Measurements from ENCODE around the gene ITGA7.

The ITGA7 gene

DNA sequence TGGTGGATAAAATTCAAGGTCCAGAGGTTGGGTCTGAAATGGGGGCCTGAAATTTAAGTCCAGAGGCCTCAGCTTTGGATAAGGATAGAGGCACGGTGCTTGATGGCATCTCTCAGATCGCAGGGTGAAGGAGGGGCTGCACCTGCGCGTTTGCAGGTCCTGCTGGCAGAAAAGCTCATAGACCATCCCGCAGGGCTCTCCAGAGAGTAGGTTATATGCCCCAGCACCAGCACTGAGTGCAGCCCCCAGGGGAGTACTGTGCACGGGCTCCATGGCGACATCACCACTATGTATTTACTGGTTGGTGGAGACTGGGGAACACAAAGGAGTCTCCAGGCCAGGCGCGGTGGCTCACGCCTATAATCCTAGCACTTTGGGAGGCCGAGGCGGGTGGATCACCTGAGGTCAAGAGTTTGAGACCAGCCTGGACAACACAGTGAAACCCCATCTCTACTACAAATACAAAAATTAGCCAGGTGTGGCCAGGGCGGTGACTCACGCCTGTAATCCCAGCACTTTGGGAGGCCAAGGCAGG lies 25.4 kb upstream of the ITGA7 start:
- no peak for DNase-seq (ENCODE audit: low read depth)

- DNase-seq (ENCODE audit: low read depth) = no peak
Observed at GRCh38 chr12:55732288-55732687, 24.6 kb upstream of the ITGA7 start.

DNA sequence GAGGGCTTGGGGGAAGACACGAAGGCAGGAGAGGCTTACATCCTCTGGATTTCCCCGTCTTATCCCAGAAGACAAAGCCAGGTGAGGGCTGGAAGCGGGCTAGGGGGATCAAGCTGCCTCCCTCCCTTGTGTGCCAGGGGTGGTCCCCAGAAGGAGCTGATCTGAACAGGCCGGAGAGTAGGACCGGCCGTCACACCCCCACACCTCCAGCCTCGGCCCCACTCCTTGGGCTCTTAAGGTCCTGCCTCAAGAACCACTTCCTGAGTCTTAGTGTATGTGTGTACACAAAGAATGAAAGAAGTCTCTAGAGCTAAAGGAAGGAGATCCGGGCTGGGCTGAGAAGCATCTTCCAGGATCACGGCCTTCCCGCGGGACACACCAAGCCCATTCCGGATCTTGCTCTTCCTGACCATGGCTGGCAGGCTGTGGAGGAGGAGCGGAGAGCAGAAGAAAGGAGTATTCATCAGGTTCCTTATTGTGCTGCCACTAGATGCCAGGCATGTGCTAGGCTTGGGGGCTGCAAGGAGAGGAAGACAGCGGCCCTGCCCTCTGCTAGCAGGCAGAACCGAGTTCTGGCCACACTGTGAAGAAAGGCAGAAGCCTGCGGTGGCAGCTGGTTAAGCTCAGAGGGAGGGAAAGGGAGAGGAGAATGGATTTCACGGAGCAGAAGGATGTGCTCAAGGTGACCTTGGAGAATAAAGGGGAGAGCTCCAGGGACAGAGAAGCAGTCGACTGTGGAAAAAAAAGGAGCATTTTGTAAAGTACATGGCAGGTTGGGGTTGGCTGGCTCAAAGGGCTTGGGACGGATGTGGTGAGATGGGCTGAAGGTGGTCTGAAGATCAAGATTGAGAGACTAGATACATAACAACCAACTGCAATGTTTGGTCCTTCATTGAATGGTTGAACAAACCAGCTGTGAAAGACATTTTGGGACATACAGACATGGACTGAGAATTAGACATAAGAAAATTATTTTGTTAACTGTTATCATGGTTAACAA lies 22.4 kb upstream of the ITGA7 start:
- DNase-seq (ENCODE audit: low read depth) = no peak

GRCh38 chr12:55728939-55729818 lies 21.5 kb upstream of the ITGA7 start, which contains the start of gene CD63:
TSS of gene CD63 (minus strand) at chr12:55729009. CDS start at chr12:55728341, 668 bp downstream.
- peak; percentile 74 for DNase-seq (ENCODE audit: low read depth)

DNA sequence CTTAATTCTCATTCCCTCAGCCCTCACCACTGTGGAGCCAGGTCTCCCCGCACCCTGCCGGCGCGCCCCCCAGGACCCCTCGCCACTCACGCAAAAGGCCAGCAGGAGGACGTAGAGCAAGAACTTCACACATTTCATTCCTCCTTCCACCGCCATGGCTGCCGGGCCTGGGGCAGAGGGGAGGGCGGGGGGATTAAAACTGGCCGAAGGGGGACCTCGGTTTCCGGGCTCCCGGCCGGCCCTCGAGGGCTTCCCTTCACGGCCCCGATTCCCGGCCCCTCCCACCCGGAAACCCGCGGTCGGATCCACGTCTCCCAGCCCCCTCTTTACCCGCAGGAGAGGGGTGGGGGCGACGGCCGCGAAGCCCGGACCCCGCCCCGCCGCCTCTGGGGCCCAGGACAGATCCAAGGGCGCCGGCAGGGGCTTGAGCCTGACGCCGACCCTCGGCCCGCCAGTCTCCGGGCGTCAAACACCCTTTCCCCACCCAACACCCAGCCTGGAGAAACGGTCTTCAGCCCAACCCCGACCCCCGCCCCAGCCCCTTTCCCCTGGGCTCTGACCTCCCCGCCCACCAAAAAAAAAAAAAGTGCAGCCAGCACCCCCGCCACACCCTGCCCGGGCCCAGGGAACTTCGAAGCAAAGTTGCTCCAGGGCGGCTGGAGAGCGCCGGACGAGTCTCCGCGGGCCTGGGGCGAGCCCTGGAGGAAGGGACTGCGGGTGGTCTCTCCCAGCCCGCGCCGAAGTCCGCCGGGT lies 20.7 kb upstream of the ITGA7 start:
- DNase-seq (ENCODE audit: low read depth) = no peak

DNA sequence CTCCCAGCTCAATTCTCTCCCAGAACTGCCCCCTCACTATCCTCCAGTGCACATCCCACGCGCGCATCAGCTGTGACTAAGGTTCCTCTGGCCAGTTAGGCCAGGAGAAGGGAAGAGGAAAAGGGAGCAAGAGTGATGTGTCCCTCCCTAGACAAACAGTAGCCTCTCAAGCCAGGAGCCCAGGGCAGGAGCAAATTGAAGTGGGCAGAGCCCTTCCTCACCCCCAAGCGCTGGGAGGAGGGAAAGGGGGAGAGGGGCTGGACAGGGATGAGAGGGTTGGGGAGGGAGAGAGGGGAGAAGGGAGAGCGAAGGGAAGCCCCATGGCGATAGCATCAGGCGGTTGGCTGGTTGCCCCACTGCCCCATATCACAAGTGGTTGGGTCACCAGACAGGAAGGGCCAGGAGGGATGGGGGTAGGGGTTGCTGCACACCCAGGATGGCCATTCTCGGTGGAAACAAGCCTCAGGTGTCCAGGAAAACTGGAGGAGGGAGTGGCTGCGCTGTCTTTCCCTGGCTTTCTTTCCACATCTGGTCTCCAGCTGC lies 20.0 kb upstream of the ITGA7 start:
- DNase-seq (ENCODE audit: low read depth) = no peak

GRCh38 chr12:55726971-55727370 lies 19.3 kb upstream of the ITGA7 start:
- DNase-seq (ENCODE audit: low read depth) = no peak

GRCh38 chr12:55725556-55725955 lies 17.9 kb upstream of the ITGA7 start:
- DNase-seq (ENCODE audit: low read depth) = no peak

DNA sequence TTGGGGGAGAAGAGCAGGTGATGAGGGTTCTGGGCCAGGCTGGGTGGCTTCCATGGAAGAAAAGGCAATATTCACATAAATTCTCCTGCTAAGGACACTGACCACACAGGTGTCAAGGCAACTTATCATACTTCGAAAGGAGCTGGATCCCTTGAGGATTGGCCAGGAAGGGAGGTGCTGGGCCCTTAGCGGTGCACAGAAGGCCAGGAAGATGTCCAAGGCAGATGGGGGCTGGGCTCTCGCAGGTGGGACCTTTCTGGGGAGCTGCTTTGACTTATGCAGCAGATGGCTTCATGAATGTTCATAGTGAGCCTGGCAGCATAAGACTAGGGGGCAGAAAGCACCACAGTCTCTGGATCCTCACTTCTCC lies 17.2 kb upstream of the ITGA7 start:
- DNase-seq (ENCODE audit: low read depth) = no peak

DNA sequence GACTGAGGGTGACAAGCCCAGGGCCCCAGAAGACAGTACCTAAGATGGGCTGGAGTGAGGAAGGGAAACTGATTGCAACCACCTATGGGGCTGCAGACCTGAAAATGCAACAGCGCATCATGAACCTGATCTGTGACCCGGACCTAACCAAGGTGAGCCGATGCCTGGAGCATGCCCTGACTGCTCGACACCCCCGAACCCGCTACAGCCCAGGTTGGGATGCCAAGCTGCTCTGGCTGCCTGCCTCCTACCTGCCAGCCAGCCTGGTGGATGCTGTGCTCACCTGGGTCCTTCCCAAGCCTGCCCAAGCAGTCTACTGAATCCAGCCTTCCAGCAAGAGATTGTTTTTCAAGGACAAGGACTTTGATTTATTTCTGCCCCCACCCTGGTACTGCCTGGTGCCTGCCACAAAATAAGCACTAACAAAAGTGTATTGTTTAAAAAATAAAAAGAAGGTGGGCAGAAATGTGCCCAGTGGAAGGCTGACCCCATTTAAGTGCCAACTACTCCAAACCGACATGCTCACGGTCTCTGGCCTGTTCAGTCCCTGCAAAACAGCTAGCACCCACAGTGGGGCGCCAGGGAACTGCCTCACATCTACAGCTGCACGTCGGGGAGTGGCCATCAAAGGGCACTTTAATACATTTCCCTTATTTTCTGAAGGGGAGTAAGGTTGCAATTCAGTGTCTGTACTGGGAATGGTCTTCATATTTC lies 16.7 kb upstream of the ITGA7 start:
- DNase-seq (ENCODE audit: low read depth) = peak; percentile 56

GRCh38 chr12:55723516-55724225 lies 16.0 kb upstream of the ITGA7 start:
- no peak for DNase-seq (ENCODE audit: low read depth)

DNA sequence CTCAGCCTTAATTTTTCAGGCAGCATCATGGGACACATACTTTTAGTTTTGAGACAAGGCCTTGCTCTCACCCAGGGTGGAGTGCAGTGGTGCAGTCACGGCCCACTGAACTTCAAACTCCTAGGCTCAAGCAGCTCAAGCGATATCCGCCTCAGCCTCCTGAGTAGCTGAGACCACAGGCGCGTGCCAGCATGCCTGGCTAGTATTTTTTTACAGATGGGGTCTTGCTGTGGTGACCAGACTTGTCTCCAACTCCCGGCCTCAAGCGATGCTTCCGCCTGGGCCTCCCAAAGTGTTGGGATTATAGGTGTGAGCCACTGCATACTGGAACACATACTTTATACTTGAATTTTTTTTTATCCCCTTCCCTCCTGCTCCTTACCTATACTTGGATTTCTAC lies 15.2 kb upstream of the ITGA7 start:
- no peak for DNase-seq (ENCODE audit: low read depth)

DNA sequence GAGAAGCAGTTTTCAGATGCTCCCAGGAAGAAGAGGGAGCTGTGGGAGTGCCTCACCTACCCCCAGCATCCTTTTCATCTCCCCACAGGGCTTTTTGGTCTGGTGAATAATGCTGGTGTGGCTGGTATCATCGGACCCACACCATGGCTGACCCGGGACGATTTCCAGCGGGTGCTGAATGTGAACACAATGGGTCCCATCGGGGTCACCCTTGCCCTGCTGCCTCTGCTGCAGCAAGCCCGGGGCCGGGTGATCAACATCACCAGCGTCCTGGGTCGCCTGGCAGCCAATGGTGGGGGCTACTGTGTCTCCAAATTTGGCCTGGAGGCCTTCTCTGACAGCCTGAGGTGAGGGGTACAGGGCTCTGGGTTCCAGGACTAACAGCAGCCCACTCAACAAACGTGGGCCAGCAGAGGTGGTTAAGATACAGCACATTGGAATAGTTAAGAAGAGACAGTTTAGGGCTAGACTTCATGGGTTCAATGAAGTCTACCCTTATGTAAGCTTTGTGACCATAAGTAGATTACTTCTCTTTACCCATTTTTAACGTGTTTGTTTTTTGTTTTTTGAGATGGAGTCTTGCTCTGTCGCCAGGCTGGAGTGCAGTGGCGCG lies 14.0 kb upstream of the ITGA7 start:
- no peak for DNase-seq (ENCODE audit: low read depth)

GRCh38 chr12:55720894-55721444 lies 13.3 kb upstream of the ITGA7 start:
- no peak for DNase-seq (ENCODE audit: low read depth)

DNA sequence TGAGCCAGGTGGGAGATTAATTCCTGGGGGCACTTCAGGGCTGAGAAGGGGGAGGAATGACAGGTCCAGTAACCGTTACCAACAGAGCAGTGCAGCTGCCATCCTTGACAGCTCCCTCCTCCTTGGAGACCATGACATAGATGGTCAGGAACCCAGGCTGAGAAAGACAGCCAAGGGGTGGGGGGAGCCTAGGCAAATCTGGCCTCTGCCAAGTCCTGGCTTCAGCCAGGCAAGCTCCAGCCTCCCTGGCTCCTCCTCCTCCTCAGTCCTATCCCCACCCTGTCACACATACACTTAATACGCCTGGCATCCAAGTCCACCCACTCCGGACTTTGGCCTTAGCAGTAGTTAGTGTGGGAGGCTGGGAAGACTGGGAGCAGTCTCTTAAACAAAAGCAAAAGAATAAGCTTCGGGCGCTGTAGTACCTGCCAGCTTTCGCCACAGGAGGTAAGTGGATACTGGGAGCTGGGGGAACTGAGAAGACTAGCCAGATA lies 12.4 kb upstream of the ITGA7 start, which contains the start of gene RDH5:
Gene RDH5, plus strand, starts transcription at position 323 of the 494 bp plus-strand sequence. CDS start 792 bp downstream, outside the sequence.
- DNase-seq (ENCODE audit: low read depth) = no peak

GRCh38 chr12:55719371-55719770 lies 11.7 kb upstream of the ITGA7 start:
- no peak for DNase-seq (ENCODE audit: low read depth)

- no peak for DNase-seq (ENCODE audit: low read depth)
Observed at GRCh38 chr12:55718624-55719275, 11.0 kb upstream of the ITGA7 start.

- DNase-seq (ENCODE audit: low read depth) = no peak
Observed at GRCh38 chr12:55718015-55718414, 10.3 kb upstream of the ITGA7 start.

Data from stimulated activated CD8-positive, alpha-beta memory T cell treated with anti-CD3 and anti-CD28 coated beads, Interleukin-4, amount 100 ng/mL, for 24 hours (primary cell).